ENCODE results near the gene CAST.

Gene CAST

GRCh38 chr5:96750110-96750822 is 88.1 kb downstream of the CAST start:
- no peak for DNase-seq

- peak in 1 of 3 experiments; percentile 23 for DNase-seq
Measured at GRCh38 chr5:96751203-96752169, 89.3 kb downstream of the CAST start.

DNA sequence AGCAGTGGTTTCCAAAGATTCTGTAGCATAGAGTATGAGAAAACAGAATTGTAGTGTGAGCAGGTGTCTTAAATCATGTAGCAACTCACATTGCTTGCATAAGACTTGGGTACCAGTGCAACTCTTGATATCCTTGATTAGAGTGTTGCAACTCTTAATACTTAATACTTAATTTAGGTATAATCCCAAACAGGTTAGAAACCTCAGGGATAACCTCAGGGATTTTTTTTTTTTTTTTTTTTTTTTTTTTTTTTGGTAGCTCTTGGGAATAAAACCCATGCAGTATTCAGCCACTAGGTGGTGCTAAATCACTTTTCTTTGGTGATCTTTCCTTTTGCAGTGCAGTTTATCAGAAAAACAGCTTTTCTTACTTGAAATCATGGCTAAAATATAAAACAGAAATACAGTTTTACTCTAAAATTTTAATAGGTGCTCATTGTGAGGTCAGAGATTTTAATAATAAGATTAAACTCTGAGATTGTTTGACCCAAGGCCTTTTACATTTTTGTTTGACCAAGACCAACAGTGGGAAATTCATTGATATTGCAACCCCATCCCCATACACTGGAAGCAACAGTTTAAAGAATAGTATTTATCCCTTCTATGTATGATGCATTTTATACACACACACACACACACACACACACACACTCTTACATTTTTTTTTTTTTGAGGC is 90.3 kb downstream of the CAST start:
- DNase-seq = peak; percentile 29 to 79 (median 77)

DNA sequence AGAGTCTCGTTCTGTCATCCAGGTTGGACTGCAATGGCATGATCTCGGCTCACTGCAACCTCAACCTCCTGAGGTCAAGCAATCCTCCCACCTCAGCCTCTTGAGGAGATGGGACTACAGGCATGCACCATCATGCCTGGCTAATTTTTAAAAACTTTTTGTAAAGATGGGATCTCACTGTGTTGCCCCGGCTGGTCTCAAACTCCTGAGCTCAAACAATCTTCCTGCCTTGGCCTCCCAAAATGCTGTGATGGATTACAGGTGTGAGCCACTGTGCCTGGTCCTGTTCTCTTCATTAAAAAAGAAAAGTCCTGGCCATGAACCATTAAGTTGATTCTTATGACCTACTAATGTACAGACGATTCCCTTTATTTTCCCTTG is 90.8 kb downstream of the CAST start:
- DNase-seq = no peak

GRCh38 chr5:96753848-96754247 is 91.7 kb downstream of the CAST start:
- peak in 1 of 3 experiments; percentile 64 for DNase-seq

GRCh38 chr5:96755851-96756250 is 93.7 kb downstream of the CAST start:
- no peak for DNase-seq

DNA sequence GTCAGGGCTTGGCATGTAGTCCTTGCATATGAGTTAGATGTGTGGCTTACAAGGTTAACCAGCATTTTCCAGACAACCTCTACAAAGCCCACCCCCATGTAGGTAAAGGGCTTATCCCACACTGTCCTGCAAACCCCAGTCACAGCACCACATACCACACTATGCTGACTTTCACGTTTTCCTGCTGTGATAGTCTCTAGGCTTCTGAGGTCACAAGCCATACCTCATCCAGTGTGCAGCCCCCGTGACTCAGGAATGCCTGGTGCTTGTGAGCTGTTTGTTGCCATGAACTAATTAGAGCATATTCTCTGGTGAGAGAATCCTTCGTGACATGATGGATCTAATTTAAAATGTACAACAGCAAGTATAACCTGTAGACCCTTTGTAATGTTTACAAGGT is 94.8 kb downstream of the CAST start:
- DNase-seq = no peak

- no peak for DNase-seq
Measured at GRCh38 chr5:96758621-96759020, 96.4 kb downstream of the CAST start.

DNA sequence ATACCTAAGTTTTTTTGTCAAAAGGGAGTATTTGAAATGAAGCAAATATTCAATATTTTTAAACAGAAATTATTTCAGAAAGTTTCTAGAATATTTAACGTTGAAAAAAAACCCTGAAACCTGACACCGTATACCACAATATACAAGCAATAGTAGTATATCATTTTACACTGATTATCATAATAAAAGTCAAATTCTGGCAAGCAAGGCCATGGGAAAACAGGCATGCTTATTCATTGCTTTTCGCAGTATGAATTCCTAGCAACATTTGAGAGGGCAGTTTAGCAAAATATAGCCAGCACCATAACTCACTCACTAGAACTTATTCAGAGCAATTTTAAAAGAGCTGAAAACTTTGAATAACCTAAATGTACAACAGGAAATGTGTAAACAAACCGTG is 99.4 kb downstream of the CAST start:
- DNase-seq = no peak

GRCh38 chr5:96763026-96763425 is 100.8 kb downstream of the CAST start:
- no peak for DNase-seq

GRCh38 chr5:96765043-96765442 is 102.9 kb downstream of the CAST start:
- peak in 1 of 3 experiments; percentile 8 for DNase-seq

DNA sequence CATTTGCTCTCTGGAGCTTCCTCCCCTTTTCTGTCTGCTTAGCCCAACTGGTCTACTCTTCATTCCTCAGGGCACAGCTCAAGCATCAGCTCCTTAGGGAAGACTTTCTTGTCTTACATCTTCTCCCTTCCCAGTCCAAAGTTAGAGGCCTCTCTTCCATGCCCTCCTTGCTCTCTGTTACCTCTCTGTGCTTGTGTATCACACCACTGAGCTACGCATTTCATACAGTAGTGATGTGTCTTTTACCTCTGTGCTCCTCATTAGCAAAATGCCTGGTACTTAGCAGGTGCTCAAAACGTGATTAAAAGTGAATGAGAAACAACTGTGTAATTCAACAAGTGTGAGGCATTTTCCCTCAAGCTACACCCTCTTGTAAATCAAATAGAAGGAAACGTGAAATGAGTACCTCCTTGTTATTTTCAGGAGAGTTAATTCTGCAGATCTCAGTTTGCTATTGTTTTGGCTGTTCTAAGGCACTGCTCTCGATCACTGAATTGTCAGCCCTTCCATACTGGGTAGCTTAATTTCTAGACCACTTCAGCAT is 106.6 kb downstream of the CAST start:
- DNase-seq = peak in 1 of 3 experiments; percentile 37

- no peak for DNase-seq
Measured at GRCh38 chr5:96771395-96771794, 109.2 kb downstream of the CAST start.

GRCh38 chr5:96772111-96772510 is 109.9 kb downstream of the CAST start:
- DNase-seq = no peak

GRCh38 chr5:96772542-96772941 is 110.4 kb downstream of the CAST start:
- DNase-seq = no peak

DNA sequence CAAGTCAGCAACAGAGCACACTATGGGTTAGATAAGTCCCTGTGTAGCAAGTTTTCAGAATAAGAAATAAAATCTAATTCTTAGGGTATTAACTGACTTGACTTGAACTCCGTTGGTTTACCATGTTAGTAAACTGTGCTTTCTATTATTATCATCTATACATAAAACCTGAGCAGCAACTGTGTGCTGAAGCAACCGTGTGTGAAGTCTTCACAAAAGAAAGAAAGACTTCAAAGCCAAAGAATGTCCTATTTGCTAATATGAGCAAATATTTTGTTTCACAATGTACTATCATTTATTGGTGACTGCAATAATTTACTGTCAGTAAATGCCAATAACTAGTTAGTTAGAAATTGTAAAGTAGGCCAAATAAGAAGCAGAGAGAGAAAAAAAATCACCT is 112.9 kb downstream of the CAST start:
- no peak for DNase-seq

DNA sequence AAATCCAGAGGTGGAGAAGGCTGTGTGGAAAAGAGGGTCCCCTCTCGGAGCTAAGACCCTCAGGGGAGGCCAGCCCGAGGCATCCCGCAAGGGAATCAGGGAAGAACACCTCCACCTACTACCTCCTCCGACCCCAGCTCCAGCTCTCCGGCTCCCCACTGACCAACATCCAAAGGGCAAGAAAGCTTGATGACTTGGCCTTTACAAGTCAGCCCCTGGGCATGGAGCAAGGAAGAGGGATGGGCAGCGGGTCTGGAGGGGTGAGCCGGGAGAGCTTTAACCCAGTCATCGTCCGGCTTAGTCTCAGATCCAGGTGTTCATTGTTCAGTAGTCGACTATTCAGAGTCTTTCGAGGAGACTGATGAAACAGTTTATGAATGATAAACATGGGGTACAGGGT is 113.5 kb downstream of the CAST start:
- DNase-seq = no peak

DNA sequence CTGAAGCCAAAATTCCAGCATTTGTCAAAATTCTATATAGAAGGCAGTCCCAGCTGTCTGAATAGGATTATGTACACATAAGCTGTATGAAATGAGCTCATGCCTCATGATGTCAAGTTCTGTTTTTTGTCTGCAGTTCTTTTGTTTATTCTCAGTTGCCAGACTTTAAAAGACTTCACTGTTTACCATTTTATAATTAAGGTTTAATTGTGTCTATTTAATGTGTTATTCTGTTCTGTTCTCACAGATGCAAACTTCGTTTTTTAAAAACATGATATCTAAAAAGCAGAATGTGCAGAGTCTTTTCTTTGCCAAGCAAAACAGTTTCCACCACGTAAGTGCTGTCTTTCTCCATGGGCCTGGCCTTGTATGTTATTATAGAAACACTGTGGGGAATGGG is 114.4 kb downstream of the CAST start:
- peak in 1 of 3 experiments; percentile 19 for DNase-seq

DNA sequence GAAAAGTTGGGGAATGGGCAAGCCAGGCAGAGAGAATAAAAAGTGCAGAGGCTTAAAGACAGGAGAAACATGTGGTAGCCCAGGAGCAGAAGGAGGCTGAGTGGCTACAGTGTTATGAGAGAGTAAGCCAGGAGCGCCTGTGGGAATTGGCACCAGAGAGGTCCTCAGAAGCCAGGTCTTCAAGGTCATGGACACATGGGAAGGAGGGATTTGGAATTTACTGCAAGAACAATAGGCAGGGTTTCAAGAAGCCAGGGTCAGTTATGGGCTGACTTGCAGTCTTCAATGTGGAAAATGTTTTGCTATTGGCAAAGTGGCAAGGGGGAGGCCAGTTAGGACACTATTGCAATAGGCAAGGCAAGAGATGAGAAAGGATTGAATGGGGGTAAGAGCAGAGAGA is 116.2 kb downstream of the CAST start:
- DNase-seq = no peak

DNA sequence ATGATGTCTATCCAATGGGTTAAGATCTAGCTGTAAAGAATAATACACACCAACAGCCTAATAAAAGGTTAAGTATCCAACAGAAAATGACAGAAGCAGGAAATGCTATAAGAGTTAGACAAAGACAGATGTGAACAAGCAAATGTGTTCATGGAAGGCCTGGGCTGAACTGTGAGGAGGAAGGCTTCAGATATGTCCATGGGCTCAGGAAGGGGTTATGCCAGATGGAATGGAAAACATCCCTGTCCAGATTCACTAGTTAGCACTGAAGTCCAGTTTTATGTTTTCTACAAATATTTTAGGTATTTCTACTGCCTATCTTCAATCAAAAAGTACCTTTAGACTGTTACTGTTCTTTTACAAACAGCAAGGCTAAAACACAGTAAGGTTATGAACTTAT is 118.5 kb downstream of the CAST start:
- no peak for DNase-seq

DNA sequence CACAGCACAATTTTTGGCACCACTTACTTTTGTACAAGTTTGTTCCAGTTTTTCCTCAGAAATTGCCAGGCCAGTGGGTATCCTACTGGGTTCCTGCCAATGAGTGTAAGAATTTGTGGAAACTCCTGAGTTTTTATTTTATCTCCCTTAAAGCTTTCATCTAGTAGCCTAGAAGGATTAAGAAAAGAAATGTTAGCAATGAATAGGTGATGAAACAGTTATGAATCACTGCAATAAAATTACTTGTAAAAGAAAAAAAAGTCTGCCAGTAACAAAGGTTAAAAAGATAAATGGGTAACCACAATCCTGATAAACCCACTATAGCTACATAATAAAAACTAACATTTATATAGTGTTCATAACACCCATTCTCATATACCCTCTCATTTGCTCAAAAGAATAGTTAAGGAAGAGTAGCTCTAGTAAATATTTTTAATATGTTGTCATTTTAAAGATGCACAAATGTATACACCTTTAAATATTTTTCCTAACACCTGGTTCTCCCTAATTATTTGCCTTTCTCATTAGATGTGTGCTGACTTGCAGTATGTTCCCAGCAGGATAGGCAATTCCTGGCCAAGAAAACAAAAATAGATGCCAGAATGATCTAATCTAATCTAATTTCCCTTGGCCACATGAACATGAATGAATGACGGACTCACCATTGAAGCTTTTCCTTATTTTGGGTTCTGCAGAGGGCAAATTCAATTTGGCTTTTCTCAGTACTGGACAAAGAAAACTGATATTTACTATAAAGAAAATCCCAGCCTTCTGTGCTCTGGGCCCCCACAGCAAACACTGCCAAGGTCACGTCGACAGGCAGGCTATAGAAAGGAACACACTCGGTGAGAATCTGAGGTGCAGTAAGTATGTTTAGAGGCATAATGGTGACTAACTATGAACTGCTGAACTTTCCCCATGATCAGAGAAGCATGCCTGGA is 119.1 kb downstream of the CAST start:
- DNase-seq = no peak

- DNase-seq = no peak
Measured at GRCh38 chr5:96783326-96783725, 121.2 kb downstream of the CAST start.
